GM18507 (cell line): ENCODE data around the gene ATP7B.

Source experiments
- DNase-seq: peaks from one replicate; pipeline ENCODE4 v3.0.0; 2011; ENCODE audit warnings: low read depth; ENCODE audit not compliant: insufficient read length; ENCODE audit errors: extremely low spot score
- FAIRE-seq: peaks from 2 replicates; lab custom pipeline; 2011; peaks lifted over from hg19 to GRCh38; lab: Jason Lieb, UNC

Gene ATP7B

GRCh38 chr13:51955816-51956603 lies 55.2 kb downstream of the ATP7B start:
- FAIRE-seq (no peak), DNase-seq (no peak)

- DNase-seq, result no peak
- FAIRE-seq, result no peak
These were observed 55.9 kb downstream of the ATP7B start for GRCh38 chr13:51955281-51955771.

- DNase-seq (no peak), FAIRE-seq (no peak)
These were observed 57.7 kb downstream of the ATP7B start for GRCh38 chr13:51953347-51954195.

- no peak for DNase-seq
These were observed 60.5 kb downstream of the ATP7B start for GRCh38 chr13:51950722-51951121.

GRCh38 chr13:51946163-51946669 lies 65.0 kb downstream of the ATP7B start:
- DNase-seq (no peak), FAIRE-seq (no peak)

More at GRCh38 chr13:51950722-51951121, 60.5 kb downstream of the ATP7B start:
- no peak for FAIRE-seq

GRCh38 chr13:51945149-51945548 lies 66.1 kb downstream of the ATP7B start:
- DNase-seq, result no peak
- FAIRE-seq, result peak; percentile 55

- no peak for FAIRE-seq
- no peak for DNase-seq
These were observed 66.8 kb downstream of the ATP7B start for GRCh38 chr13:51944428-51944827.

GRCh38 chr13:51943721-51944120 lies 67.5 kb downstream of the ATP7B start:
- DNase-seq, result no peak
- FAIRE-seq, result no peak

GRCh38 chr13:51942189-51942588 lies 69.1 kb downstream of the ATP7B start:
- FAIRE-seq (no peak), DNase-seq (no peak)

GRCh38 chr13:51938454-51938853 lies 72.8 kb downstream of the ATP7B start:
- FAIRE-seq, result no peak
- no peak for DNase-seq

GRCh38 chr13:51937320-51938290 lies 73.6 kb downstream of the ATP7B start:
- no peak for FAIRE-seq
- no peak for DNase-seq

GRCh38 chr13:51935326-51936171 lies 75.7 kb downstream of the ATP7B start:
- FAIRE-seq, result no peak
- DNase-seq, result no peak

- FAIRE-seq (no peak), DNase-seq (no peak)
These were observed 76.7 kb downstream of the ATP7B start for GRCh38 chr13:51934461-51935087.

- DNase-seq, result no peak
- no peak for FAIRE-seq
These were observed 77.7 kb downstream of the ATP7B start for GRCh38 chr13:51933466-51934058.

- DNase-seq (no peak), FAIRE-seq (no peak)
These were observed 79.0 kb downstream of the ATP7B start for GRCh38 chr13:51932231-51932630.

- no peak for DNase-seq
- no peak for FAIRE-seq
These were observed 79.6 kb downstream of the ATP7B start for GRCh38 chr13:51931606-51932005.

GRCh38 chr13:51929699-51930098 lies 81.6 kb downstream of the ATP7B start:
- FAIRE-seq (no peak), DNase-seq (no peak)

- no peak for FAIRE-seq
- no peak for DNase-seq
These were observed 83.0 kb downstream of the ATP7B start for GRCh38 chr13:51928231-51928630.
